Activated CD8-positive, alpha-beta T cell treated with anti-CD3 and anti-CD28 coated beads for 36 hours (primary cell): ENCODE results near the gene REN. TPM values are rescaled to one million over a fixed set of nuclear protein-coding genes. Genes with fewer than 3 reads are reported as not detected.

Source experiments
- ATAC-seq: fragments of 200-7000 bp; cut with Tn5 transposase; one replicate; pipeline ENCODE4 v1.10.0; 2021; ENCODE audit warnings: mild to moderate bottlenecking, moderate library complexity
- CTCF ChIA-PET: fragments of 350-600 bp; sonication (Branson Sonifier 250); formaldehyde crosslinking; loops from one replicate; lab custom pipeline; 2021; ENCODE audit warnings: antibody characterized with exemption; lab: Charles Lee
- POLR2A ChIA-PET: fragments of 350-600 bp; sonication (Branson Sonifier 250); formaldehyde crosslinking; loops from one replicate; lab custom pipeline; 2021; ENCODE audit warnings: antibody characterized with exemption; lab: Charles Lee
- DNase-seq: peaks from one replicate; pipeline ENCODE4 v3.0.0-alpha.2; 2020
- H3K27ac Mint-ChIP-seq: one replicate; pipeline ENCODE4 v1.8.0; 2021; ENCODE audit warnings: mild to moderate bottlenecking, mixed read lengths
- H3K27me3 Mint-ChIP-seq: one replicate; pipeline ENCODE4 v1.8.0; 2021; ENCODE audit warnings: mixed read lengths
- H3K36me3 Mint-ChIP-seq: one replicate; pipeline ENCODE4 v1.8.0; 2021; ENCODE audit warnings: low read depth, mixed read lengths
- H3K4me1 Mint-ChIP-seq: one replicate; pipeline ENCODE4 v1.8.0; 2021; ENCODE audit warnings: low read depth, mixed read lengths
- H3K4me3 Mint-ChIP-seq: one replicate; pipeline ENCODE4 v1.8.0; 2021; ENCODE audit warnings: mild to moderate bottlenecking, moderate library complexity, mixed read lengths
- H3K9me3 Mint-ChIP-seq: one replicate; pipeline ENCODE4 v1.8.0; 2021; ENCODE audit warnings: mixed read lengths
- CTCF ChIP-seq: fragments of 200-600 bp; IDR thresholded peaks from one replicate; pipeline ENCODE4 v1.8.0; 2022; ENCODE audit warnings: antibody characterized with exemption, mild to moderate bottlenecking
- intact Hi-C: fragments of 100-400 bp; cut with micrococcal nuclease; formaldehyde crosslinking; loops from one replicate; pipeline ENCODE4 v1.10.0; 2022
- total RNA-seq, 2 experiments: library from RNA; stranded (reverse); gene quantifications; one replicate each; pipeline ENCODE4 v1.2.3, GENCODE V29; 2021

The REN gene
- not detected for total RNA-seq

- H3K36me3 Mint-ChIP-seq = no peaks in the 10 kb centered on the region
- POLR2A ChIA-PET = no interaction called here
- H3K9me3 Mint-ChIP-seq = peaks cover 27% of the 10 kb centered on the region
- H3K4me3 Mint-ChIP-seq = no peak within 1 kb of the TSS
- H3K4me1 Mint-ChIP-seq = peaks cover 2% of the 10 kb centered on the region
- TF ChIP-seq CTCF = no peak
- H3K27ac Mint-ChIP-seq = no peak within 1 kb of the TSS
- CTCF ChIA-PET = interaction anchor here (1.6 to 9.3 kb wide), 5 partner anchors 12 to 232 kb away, joined by 5 to 92 read pairs (median 33); partner anchors contain the start of gene PLEKHA6
- intact Hi-C loops = no loop called here
- ATAC-seq = no peak
- H3K27me3 Mint-ChIP-seq = peaks cover 5% of the 10 kb centered on the region
- DNase-seq = no peak
Measured at GRCh38 chr1:204166219-204166618, at the start of gene REN. Gene REN (minus strand): TSS chr1:204166337. CDS start chr1:204166293, 44 bp downstream.

GRCh38 chr1:204213668-204214662 lies 47.8 kb upstream of the REN start, which contains the start of gene GOLT1A:
Gene GOLT1A (minus strand): TSS chr1:204213988. CDS start chr1:204213906, 82 bp downstream.
- peak; percentile 67 for DNase-seq
- no peaks in the 10 kb centered on the region for H3K36me3 Mint-ChIP-seq
- intact Hi-C loops = no loop called here
- ChIA-PET CTCF (interaction anchor here (0.5 to 5.1 kb wide), 19 partner anchors 8 to 289 kb away, joined by 3 to 41 read pairs (median 5); partner anchors contain the start of gene PLEKHA6), POLR2A (no interaction called here)
- peak within 1 kb of the TSS; percentile 28 for H3K4me3 Mint-ChIP-seq
- H3K4me1 Mint-ChIP-seq = peaks cover 13% of the 10 kb centered on the region
- no peaks in the 10 kb centered on the region for H3K9me3 Mint-ChIP-seq
- peak; percentile 62 for TF ChIP-seq CTCF
- peaks cover 3% of the 10 kb centered on the region for H3K27me3 Mint-ChIP-seq
- peak; percentile 86 for ATAC-seq
- H3K27ac Mint-ChIP-seq = no peak within 1 kb of the TSS

- intact Hi-C loops = no loop called here
- ChIA-PET CTCF (interaction anchor here (1.5 to 5.1 kb wide), 2 partner anchors 50 to 151 kb away, joined by 7 to 41 read pairs; no protein-coding TSS in a partner anchor), POLR2A (no interaction called here)
- no peak overlapping the region for H3K27ac Mint-ChIP-seq
- H3K4me1 Mint-ChIP-seq = peaks cover 7% of the 10 kb centered on the region
- H3K9me3 Mint-ChIP-seq = no peaks in the 10 kb centered on the region
- no peak overlapping the region for H3K4me3 Mint-ChIP-seq
- DNase-seq = no peak
- H3K36me3 Mint-ChIP-seq = no peaks in the 10 kb centered on the region
- no peak for TF ChIP-seq CTCF
- no peak for ATAC-seq
- H3K27me3 Mint-ChIP-seq = peaks cover 3% of the 10 kb centered on the region
Measured at GRCh38 chr1:204212715-204213114, 46.6 kb upstream of the REN start.

GRCh38 chr1:204211046-204211445 lies 44.9 kb upstream of the REN start:
- ChIA-PET POLR2A (no interaction called here), CTCF (interaction anchor here (1.0 to 3.6 kb wide), 5 partner anchors 43 to 581 kb away, joined by 3 to 21 read pairs (median 7); no protein-coding TSS in a partner anchor)
- intact Hi-C loops = no loop called here
- H3K27ac Mint-ChIP-seq = no peak overlapping the region
- DNase-seq (no peak), ATAC-seq (no peak)
- no peak for TF ChIP-seq CTCF
- H3K36me3 Mint-ChIP-seq = no peaks in the 10 kb centered on the region
- H3K27me3 Mint-ChIP-seq = peaks cover 11% of the 10 kb centered on the region
- H3K9me3 Mint-ChIP-seq = no peaks in the 10 kb centered on the region
- H3K4me1 Mint-ChIP-seq = peaks cover 7% of the 10 kb centered on the region
- no peak overlapping the region for H3K4me3 Mint-ChIP-seq
